LHCN-M2 (cell line): ENCODE results near the gene LRRC4C. TPM values are rescaled to one million over a fixed set of nuclear protein-coding genes. Genes with fewer than 3 reads are reported as not detected.

ENCODE experiments used
- DNase-seq: peaks from one replicate; pipeline ENCODE4 v3.0.0-alpha.2; 2012; ENCODE audit warnings: low read depth
- total RNA-seq: library from RNA; depleted of rRNA; stranded (reverse); fragments of >200 nt; gene quantifications from 2 replicates; pipeline ENCODE4 v1.2.3, GENCODE V29; 2014

Gene LRRC4C
- total RNA-seq, 1 experiment from 2014 or later, result not detected

DNA sequence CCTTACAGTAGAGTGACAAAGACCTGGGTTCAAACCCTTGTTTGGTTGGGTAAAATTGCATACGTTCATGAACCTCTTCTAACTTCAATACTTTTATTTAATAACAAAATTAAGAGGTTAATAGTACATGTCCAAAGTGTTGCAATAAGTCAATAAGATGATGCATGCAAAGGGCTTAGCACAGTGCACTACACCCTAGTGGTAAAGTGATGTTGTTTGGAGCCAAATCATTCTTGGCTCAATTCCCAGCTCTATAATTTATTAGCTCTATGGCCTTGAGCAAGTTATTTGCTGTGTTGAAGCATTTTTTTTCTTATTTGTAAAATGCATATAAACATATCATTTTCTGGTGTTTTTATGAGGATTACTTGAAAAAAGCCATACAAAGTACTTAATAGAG lies 945.3 kb downstream of the LRRC4C start:
- no peak for DNase-seq

DNA sequence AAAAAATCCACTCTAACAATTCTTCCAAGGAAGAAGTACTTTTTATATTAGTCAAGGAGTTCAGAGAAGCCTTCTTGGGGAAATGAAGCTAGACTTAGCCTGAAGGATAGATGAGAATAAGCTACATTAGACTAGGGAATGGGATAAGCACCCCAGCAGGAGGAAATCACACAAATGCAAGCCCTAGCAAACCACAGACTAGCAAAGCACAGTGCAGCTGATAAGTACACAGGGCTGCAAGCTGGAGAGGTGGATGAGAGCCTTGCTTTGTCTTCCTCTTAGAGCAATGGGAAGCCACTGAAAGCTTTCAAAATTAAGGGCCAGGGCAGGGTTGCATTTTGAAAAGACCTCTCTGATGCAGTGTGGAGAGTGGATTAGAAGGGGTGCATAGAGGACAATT lies 946.2 kb downstream of the LRRC4C start:
- DNase-seq, result no peak

DNA sequence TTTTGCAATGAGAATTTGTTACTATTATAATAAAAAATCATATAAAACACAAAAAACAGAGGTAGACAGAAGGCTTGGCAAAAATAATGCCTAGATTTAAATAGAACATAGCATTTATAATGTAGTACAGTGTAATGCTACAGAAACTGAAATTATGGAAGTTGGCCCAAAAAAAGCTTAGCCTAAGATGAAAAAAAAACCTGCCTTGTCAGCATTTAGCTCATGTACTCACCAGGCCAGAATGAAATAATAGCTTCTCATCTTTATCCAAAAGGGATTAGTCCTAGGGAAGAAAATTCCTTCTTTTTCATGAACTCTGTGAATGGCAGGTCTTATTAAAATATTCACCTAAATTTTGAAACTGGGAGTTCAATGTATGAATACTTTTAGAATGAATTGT lies 951.1 kb downstream of the LRRC4C start:
- DNase-seq, result no peak

DNA sequence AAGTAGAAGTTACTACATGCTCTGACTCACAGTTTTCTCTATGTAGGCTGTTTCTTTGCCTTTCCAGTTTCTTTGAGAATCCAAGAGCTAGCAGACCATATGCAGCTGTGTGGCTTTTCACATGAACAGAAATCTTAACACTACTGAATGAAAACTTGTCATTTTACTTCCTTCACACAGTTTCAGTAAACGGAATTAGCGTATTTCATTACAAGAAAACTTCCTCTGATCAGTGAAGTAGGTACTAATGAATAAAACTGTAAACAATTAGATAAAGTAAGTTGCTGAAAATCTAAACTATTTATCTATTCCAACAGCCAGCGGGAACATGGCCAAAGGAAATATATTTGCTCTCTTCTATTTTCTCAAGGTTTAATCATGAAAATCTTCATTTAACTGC lies 953.2 kb downstream of the LRRC4C start:
- no peak for DNase-seq

DNA sequence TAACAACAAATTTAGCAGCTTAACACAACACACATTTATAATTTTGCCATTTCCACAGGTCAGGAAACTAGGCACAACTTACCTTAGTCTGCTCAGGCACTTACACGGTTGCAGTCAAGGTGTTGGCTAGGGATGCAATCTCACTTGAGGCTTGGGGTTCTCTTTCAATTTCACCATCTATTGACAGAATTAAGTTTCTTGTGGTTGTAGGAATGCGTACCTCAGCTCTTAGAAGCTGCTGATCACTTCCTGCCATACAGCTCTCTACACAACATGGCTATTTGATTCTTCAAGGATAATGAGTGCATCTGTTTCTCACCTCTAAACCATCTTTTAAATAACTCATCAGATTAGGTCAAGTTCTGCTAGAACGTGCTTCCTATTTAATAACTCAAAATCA lies 968.1 kb downstream of the LRRC4C start:
- no peak for DNase-seq

DNA sequence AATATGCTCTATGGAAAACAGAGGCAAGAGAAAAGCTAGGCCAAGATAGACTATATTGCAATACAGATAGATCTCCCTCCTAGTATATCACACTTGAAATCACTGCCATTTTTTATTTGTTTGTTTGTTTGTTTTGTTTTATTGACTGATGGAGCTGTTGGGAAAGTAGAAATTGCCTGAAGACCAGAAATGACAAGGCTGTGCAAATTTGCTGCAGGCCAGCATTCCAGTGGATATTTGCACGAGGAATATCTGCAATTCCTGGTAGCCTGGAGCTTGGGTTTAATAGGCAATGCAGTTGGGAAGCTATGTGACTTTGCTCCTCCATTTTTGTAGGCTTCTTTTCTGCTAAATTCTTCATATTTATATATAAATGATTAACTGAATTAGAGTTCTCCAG lies 991.7 kb downstream of the LRRC4C start:
- DNase-seq, result no peak

DNA sequence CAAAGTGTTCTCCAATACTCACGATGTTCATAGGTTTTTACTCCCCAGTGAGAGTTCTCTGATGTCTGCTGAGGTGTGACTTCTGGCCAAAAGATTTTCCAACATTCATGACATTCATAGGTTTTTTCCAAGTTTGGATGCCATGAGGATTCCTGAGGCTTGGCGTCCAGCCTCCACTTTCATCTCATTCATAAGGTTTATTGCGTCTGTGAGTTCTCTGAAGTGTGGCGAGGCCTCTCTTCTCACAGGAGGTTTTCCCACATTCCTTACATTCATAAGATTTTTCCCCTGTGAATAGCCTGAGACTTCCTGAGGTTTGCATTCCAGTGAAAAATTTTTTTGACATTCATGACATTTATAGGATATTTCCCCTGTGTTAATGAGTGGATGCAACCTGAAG lies 1014.1 kb downstream of the LRRC4C start:
- no peak for DNase-seq

DNA sequence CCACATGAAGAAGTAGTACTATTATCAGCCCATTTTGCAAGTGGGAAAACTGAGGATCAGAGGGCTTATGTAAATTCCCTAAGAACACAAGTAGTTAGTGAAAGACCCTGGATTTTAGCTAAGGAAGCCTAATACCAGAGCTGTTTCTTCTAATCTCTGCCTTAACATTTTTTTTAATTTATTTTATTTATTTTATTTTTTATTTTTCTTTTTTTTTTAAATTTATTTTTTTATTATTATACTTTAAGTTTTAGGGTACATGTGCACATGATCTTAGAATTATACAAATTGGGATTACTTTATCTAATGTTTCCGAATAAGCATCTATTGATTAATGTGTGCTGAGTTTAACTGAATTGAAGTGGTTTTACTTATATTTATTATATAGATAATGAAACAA lies 1015.3 kb downstream of the LRRC4C start:
- DNase-seq, result no peak

DNA sequence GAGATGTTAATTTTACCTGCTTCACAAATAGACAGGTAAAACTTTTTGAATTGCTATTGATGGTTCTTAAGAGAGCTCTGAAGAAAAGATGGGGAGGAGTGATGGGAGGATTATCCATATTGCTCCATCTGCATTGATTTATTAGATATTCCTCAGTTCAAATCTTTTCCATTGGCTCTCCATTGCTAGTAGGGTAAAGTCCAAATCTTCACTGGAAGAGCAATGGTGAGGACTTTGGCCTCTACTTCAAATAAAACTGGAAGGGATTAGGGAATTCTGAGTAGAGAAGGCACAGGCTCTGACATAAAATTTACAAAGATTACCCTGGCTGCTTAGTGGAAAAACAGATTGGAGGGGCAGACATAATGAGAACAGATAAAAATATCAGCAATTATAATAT lies 1024.1 kb downstream of the LRRC4C start:
- DNase-seq, result no peak

DNA sequence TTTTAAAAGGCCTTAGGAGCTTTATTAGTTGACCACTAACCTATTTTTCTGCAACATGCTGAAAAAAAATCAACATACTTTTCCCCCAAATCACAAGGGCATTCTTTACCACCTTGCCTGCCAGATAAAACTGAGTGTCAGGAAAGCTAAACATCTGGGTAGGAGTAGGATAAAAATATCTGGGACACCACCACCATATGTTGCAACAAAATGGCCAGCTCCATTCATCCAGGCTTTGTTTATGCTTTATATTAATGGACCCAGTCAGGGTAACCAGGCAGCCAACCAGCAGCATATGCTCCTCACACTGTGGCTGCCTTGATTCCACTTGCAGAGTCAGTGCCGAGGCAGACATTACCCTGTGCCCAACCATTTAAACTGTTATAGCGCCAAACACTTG lies 1024.5 kb downstream of the LRRC4C start:
- DNase-seq, result no peak

DNA sequence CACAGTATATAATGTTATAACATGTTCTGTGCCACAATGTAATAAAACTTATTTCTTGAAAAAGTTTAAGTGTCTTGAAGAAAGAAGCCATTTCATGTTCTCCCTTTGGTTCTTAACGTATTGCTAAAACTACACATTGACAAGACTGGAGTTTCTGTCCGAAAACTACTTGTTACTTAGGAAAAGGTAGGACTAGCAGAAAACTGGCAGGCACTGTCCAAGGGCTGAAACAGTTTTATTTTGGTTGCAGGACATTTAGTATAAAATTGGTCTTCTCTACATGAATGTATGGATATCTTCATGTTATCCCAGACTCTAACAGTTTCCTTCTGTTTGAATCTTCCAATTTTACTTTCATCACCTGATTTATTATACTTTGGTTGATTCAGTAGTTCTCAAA lies 1027.1 kb downstream of the LRRC4C start:
- no peak for DNase-seq

DNA sequence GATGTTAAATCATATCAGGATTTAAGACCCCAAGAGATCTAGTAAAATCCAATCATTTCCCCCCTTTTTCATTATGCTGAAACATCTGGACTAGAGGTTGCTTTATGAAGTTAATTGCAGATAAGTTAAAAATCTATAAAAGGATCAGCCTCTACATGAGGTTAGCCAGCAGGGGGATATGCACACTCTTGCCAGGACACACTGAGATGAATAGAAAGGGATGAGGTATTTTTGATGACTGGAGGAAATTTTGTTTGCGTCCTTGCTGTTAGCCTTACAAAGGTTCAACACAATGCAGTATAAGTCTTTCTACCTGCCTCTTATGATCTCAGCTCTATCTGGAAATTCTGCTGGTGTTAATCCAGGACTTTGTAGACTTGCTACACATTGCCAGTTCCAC lies 1034.3 kb downstream of the LRRC4C start:
- no peak for DNase-seq

DNA sequence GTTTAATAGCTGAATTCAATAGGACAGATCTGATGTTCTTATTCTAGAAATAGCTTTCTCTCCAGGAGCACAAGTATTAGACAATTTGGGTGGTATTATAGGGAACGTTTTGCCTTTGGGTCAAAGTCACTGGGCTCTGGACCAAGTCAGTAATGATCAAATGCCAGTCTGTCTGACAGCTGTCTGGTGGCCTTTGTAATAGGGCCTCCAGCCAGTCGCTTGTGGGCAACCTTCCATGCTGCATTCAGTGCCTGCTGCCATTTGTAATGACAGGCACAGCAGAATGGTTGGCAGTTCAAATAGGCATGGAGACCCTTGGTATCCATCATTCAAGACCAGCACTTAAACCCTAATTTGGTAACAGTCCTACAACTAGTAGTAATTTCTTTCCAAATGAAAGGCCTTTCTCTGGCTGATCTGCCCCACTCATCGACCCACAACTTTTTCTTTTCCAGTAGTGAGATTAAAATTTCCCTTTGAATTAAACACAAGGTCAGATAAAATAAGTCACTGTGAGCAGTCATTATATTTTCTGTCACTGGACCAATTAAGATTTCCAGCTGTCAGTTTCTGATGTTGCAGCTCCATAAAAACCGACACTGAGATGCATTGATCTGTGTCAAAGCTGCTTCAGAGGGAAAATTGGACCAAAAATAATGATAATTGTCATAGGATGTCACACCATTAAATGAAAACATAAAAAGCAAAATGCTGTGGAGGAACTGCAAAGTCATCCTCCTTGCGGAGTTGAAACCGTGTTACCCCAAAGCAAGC lies 1038.1 kb downstream of the LRRC4C start:
- no peak for DNase-seq

DNA sequence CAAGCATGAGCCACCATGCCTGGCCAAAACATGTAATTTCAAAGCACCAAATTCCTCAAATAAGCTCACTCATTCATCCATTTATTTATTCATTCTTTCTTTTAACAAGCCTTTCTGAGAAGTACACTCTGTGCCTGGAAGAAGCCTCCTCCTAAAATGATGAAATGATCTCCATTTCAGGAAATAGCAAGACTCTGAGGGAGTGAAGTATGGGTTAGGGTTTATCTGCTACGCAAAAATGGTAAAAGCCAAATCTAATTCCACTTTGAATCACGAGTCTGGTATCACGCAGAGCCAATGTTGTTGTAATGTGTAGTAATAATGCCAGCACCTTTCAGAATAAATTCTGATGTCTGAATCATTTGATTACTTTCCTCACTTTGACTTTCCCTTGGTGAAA lies 1041.8 kb downstream of the LRRC4C start:
- no peak for DNase-seq

DNA sequence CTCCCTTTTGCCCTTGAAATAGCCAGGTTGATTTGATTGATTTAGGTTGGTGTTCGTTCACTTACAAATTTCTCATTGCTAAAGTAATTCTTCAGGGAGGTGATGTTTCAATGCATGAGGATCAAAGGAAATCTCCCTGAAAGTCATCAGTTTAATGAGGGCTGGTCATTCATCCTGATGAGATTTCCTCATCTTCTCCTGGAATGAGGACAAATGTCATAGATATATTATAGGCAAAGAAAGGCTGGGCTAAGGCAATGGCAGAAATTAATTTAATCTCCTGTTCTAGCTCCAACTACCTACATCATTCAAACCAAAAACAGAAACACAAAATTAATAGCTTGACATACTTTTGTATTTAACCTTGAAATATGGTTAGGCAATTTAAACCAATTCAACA lies 1052.1 kb downstream of the LRRC4C start:
- no peak for DNase-seq

DNA sequence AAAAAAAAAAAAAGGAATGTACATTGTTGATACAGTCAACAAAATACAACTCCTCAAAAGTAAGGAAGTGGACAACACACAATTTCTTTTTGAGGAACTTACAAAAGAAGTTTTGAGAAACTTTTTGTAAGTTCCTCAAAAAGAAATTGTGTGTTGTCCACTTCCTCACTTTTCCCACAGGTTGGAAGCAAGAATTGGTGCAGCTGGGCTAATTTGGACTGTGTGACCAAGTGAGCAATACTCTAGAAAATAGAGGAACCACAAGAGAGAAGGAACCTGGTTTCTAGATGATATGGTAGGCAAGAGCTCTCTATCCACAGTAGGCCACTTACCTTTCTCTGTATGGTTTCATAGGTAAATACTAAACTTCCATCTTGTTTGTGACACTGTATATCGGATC lies 1053.8 kb downstream of the LRRC4C start:
- no peak for DNase-seq

DNA sequence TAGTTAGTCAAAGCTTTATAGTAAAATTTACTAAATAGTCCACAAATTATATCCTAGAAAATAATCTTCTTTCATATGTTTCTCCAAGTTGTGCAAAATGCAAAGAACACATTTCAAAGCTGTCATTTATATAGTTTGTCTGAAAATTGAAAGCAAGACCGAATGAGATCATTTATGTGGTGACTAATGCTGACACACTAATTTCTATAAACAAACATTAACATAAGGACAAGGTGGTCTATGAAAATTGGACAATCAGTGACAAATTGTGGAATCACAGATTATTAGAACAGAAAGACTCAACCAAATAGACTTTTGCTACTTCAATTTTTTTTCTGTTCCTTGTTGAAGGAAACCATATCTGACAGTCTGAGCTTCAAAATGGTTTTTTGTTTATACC lies 1056.1 kb downstream of the LRRC4C start:
- no peak for DNase-seq

DNA sequence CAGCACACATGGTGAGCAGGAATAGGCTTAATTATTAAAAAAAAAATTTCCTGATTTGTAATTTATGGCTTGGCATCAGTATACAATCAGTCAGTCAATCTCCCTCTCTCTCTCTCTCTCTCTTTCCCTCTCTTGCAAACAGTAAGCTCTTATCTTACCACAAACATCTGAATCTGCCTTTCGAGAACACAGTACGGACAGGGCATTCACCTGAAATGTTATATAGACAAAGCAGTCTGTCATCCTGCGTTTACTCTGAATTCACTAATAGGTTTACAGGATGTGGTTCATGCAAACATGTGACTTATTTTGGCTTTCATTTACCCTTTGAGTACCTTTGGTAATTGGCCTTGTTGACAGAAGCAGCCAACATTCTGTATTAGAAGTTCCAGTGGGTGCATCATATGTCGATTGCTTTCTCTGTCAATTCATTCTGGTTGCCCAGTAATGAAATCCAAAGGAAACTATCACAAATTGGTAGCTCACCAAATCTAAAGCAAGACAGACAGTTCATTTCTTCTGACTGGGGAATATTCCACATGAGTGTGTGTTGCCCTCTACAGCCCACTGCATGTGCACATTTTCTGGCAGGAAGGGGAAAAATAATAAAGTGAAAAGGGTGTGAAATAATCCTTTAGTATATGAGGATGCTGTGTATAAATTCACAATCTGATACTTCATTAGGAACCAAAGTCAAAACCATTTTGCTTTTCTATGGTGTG lies 1058.2 kb downstream of the LRRC4C start:
- DNase-seq, result no peak

DNA sequence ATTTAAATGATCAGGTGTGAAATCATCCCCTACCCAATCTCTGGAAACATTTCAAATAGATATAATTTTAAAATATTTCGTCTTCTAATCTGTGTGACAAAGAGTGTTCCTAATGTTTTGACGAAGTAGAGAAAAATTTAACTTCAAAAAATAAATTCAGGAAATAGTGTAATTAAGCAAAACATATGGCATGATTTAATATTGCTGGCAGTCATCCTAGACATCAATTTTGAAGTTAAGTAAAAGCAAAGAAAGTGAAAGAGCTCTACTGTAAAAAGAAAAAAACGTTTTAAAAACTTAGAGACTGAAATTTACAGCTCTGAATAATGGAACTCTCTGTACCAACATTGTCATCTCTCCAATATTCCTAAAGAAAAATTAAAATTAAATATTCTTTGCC lies 1062.3 kb downstream of the LRRC4C start:
- no peak for DNase-seq

DNA sequence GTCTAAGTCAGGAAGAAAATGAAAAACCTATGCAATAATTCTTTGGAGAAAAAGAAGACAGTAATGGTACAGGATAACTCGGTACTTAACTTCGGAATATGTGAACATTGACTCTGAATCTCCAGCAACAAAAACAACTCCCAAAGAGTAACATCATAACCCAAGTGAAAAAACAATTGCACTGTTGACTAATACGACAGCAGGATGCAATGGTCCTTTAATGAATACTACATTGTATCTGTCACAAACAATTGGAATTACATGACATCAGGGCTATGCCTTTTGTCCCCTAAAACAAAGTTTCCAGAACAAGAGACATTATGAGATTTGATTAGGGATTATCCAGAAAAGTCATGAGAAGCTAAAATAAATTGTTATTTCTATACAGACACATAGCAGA lies 1065.9 kb downstream of the LRRC4C start:
- DNase-seq, result no peak

DNA sequence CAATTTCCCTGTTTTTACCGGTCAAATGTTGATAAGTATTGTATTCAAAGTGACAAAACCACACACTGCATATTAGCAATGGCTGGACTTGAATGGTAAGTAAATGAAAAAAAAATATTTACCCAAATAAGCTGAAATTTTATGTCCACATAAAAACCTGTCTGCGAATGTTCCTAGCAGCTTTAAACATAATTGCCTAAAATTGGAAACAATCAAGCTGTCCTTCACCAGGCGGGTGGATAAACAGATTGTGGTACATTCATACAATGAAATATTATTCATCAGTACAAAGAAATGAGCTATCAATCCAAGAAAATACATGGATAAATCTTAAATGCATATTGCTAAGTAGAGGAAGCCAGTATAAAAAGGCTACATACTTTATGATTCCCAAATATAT lies 1067.8 kb downstream of the LRRC4C start:
- DNase-seq, result no peak

DNA sequence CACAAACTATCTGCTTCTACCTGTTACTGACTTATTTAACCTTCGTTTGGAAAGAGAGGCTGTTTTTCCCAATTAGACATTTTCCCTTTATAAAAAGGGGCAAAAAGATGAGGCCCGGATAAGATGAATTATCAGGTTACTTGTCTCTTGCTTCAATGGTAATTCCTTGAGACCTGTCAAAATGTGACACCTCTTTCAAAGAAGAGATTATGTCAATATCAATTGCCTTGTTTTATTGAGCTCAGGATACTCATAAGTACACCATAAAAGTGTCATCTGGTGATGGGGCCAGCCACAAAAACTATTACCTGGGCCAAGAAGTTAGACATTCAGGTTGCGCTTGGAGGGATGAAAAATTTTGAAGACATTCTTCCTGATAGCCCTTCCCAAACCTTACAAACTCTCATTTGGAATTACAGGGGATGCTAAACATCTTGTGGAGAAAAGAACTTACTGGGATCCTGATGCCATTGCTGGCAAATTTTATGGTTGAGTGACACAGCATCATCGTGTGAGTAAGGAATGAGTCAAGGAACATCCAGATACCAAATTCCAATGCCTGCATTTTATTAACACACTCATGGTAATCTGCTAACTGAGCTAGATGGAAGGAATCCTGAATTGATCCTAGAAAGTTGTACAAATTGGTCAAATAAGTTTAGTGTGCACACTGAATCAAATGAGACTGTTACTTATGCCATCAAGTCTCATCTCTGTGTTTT lies 1071.2 kb downstream of the LRRC4C start:
- DNase-seq, result no peak
